H9 (cell line): ENCODE measurements around the gene NRXN2. TPM values are rescaled to one million over a fixed set of nuclear protein-coding genes. Genes with fewer than 3 reads are reported as not detected.

Experiments
- DNase-seq: peaks from one replicate; pipeline ENCODE4 v3.0.0-alpha.2; 2017
- H2AFZ ChIP-seq: one replicate; pipeline ENCODE4 v1.6.1; 2013; ENCODE audit warnings: mild to moderate bottlenecking, low read length, control low read depth, moderate library complexity
- H2AK5ac ChIP-seq: 2 replicates; pipeline ENCODE4 v1.6.1; 2013; ENCODE audit warnings: low read length, control low read depth, mixed read lengths; ENCODE audit not compliant: insufficient read length
- H2BK120ac ChIP-seq: one replicate; pipeline ENCODE4 v1.6.1; 2013; ENCODE audit warnings: low read depth, mild to moderate bottlenecking, low read length, control low read depth, inconsistent platforms; ENCODE audit not compliant: poor library complexity, severe bottlenecking
- H2BK12ac ChIP-seq: 2 replicates; pipeline ENCODE4 v1.6.1; 2013; ENCODE audit warnings: low read length, control low read depth, mixed read lengths, low read depth; ENCODE audit not compliant: insufficient read length
- H2BK15ac ChIP-seq: 2 replicates; pipeline ENCODE4 v1.6.1; 2013; ENCODE audit warnings: low read depth, low read length, control low read depth
- H2BK20ac ChIP-seq: one replicate; pipeline ENCODE4 v1.6.1; 2013; ENCODE audit warnings: low read depth, mild to moderate bottlenecking, low read length, control low read depth, inconsistent platforms; ENCODE audit not compliant: poor library complexity, severe bottlenecking
- H2BK5ac ChIP-seq: 2 replicates; pipeline ENCODE4 v1.6.1; 2013; ENCODE audit warnings: low read length, control low read depth, mixed read lengths; ENCODE audit not compliant: insufficient read length
- H3K14ac ChIP-seq: 2 replicates; pipeline ENCODE4 v1.6.1; 2013; ENCODE audit warnings: low read length, control low read depth; ENCODE audit not compliant: insufficient read depth
- H3K18ac ChIP-seq: 2 replicates; pipeline ENCODE4 v1.6.1; 2013; ENCODE audit warnings: low read depth, mild to moderate bottlenecking, mixed read lengths, low read length, control low read depth; ENCODE audit not compliant: insufficient read length
- H3K23ac ChIP-seq: 2 replicates; pipeline ENCODE4 v1.6.1; 2013; ENCODE audit warnings: low read length, control low read depth, mixed read lengths, low read depth; ENCODE audit not compliant: insufficient read length
- H3K23me2 ChIP-seq: 2 replicates; pipeline ENCODE4 v1.6.1; 2013; ENCODE audit warnings: low read depth, mild to moderate bottlenecking, mixed read lengths, low read length, control low read depth; ENCODE audit not compliant: insufficient read length, poor library complexity, severe bottlenecking
- H3K27ac ChIP-seq: 2 replicates; pipeline ENCODE4 v1.5.1; 2013; ENCODE audit warnings: low read length, control low read depth, mixed read lengths, low read depth; ENCODE audit not compliant: insufficient read length
- H3K27me3 ChIP-seq: 2 replicates; pipeline ENCODE4 v1.6.1; 2013; ENCODE audit warnings: low read length, control low read depth, inconsistent platforms; ENCODE audit not compliant: insufficient read depth
- H3K4ac ChIP-seq: 2 replicates; pipeline ENCODE4 v1.6.1; 2013; ENCODE audit warnings: low read depth, mild to moderate bottlenecking, control low read depth, inconsistent platforms, low read length, moderate library complexity
- H3K4me1 ChIP-seq: 2 replicates; pipeline ENCODE4 v1.6.1; 2013; ENCODE audit warnings: low read length, control low read depth, inconsistent platforms; ENCODE audit not compliant: insufficient read depth
- H3K4me2 ChIP-seq: 2 replicates; pipeline ENCODE4 v1.6.1; 2013; ENCODE audit warnings: low read length, control low read depth, mixed read lengths; ENCODE audit not compliant: insufficient read length, insufficient read depth
- H3K56ac ChIP-seq: 2 replicates; pipeline ENCODE4 v1.6.1; 2013; ENCODE audit warnings: low read depth, mild to moderate bottlenecking, mixed read lengths, low read length, control low read depth; ENCODE audit not compliant: insufficient read length
- H3K79me1 ChIP-seq: 2 replicates; pipeline ENCODE4 v1.6.1; 2013; ENCODE audit warnings: low read depth, mild to moderate bottlenecking, moderate library complexity, low read length, control low read depth, inconsistent platforms; ENCODE audit not compliant: insufficient read depth, poor library complexity, severe bottlenecking
- H3K79me2 ChIP-seq: 2 replicates; pipeline ENCODE4 v1.6.1; 2013; ENCODE audit warnings: low read length, control low read depth, inconsistent platforms; ENCODE audit not compliant: insufficient read depth
- H3K9ac ChIP-seq: 2 replicates; pipeline ENCODE4 v1.6.1; 2013; ENCODE audit warnings: low read length, control low read depth, mixed read lengths; ENCODE audit not compliant: insufficient read length; ENCODE audit errors: extremely low read depth
- H3K9me3 ChIP-seq: one replicate; pipeline ENCODE4 v1.6.1; 2013; ENCODE audit warnings: low read depth, low read length, inconsistent platforms; ENCODE audit not compliant: control insufficient read depth
- H3T11ph ChIP-seq: one replicate; pipeline ENCODE4 v1.6.1; 2013; ENCODE audit warnings: mild to moderate bottlenecking, low read length, control low read depth, inconsistent platforms
- H4K20me1 ChIP-seq: one replicate; pipeline ENCODE4 v1.6.1; 2013; ENCODE audit not compliant: control insufficient read depth, insufficient read length, insufficient read depth
- H4K5ac ChIP-seq: 2 replicates; pipeline ENCODE4 v1.6.1; 2013; ENCODE audit warnings: low read depth, mild to moderate bottlenecking, mixed read lengths, low read length, control low read depth; ENCODE audit not compliant: insufficient read length
- H4K8ac ChIP-seq: replicated peaks from 2 replicates; pipeline ENCODE4 v1.6.1; 2013; ENCODE audit warnings: low read length, control low read depth, mixed read lengths, low read depth; ENCODE audit not compliant: insufficient read length
- H4K91ac ChIP-seq: 2 replicates; pipeline ENCODE4 v1.6.1; 2013; ENCODE audit warnings: low read depth, mild to moderate bottlenecking, moderate library complexity, mixed read lengths, low read length, control low read depth; ENCODE audit not compliant: insufficient read length
- H3K27ac Mint-ChIP-seq, 3 experiments: 2 replicates in 2 of 3; 3 replicates in 1 of 3; pipeline ENCODE4 v1.8.0; 2020 to 2021; ENCODE audit warnings: mixed read lengths in 3 of 3, mild to moderate bottlenecking in 1 of 3, moderate library complexity in 1 of 3
- H3K27me3 Mint-ChIP-seq: 2 replicates; pipeline ENCODE4 v1.8.0; 2021; ENCODE audit warnings: low read depth, mild to moderate bottlenecking, moderate library complexity, mixed read lengths
- H3K36me3 Mint-ChIP-seq, 3 experiments: 2 replicates in 2 of 3; 3 replicates in 1 of 3; pipeline ENCODE4 v1.8.0; 2020 to 2021; ENCODE audit warnings: low read depth in 3 of 3, mixed read lengths in 3 of 3; ENCODE audit not compliant: insufficient read depth in 1 of 3
- H3K4me1 Mint-ChIP-seq, 2 experiments: 2 replicates each; pipeline ENCODE4 v1.8.0; 2020; ENCODE audit warnings: mixed read lengths in 2 of 2
- H3K4me3 Mint-ChIP-seq, 2 experiments: 2 replicates in 1 of 2; 3 replicates in 1 of 2; pipeline ENCODE4 v1.8.0; 2020 to 2021; ENCODE audit warnings: mild to moderate bottlenecking in 2 of 2, mixed read lengths in 2 of 2, moderate library complexity in 1 of 2
- H3K9me3 Mint-ChIP-seq, 2 experiments: 2 replicates in 1 of 2; 3 replicates in 1 of 2; pipeline ENCODE4 v1.8.0; 2020; ENCODE audit warnings: mild to moderate bottlenecking in 2 of 2, mixed read lengths in 2 of 2, moderate library complexity in 1 of 2
- CTCF ChIP-seq: fragments of 200-600 bp; sonication (generic); conservative IDR thresholded peaks from 3 replicates; pipeline ENCODE4 v1.8.0; 2021; ENCODE audit warnings: antibody characterized with exemption, mild to moderate bottlenecking
- WGBS: extraction: QIAGEN DNeasy Blood & Tissue Kit; methylation state at CpG from one replicate; pipeline ENCODE4 v1.1.7; 2013; ENCODE audit warnings: missing lambda C conversion rate, low lambda C conversion rate, mixed read lengths; ENCODE audit not compliant: insufficient read length; ENCODE audit errors: extremely low coverage; 5-methylcytosine and 5-hydroxymethylcytosine counted together
- total RNA-seq: library from RNA; stranded (reverse); gene quantifications from 2 replicates; pipeline ENCODE4 v1.2.1, GENCODE V29; 2021

Gene NRXN2
- total RNA-seq, 1 experiment from 2014 or later = 3.9 TPM

GRCh38 chr11:64763526-64764039, 40.6 kb upstream of the NRXN2 start:
- Histone ChIP-seq H2BK12ac (no peak overlapping the region), H2AK5ac (no peak overlapping the region), H2AFZ (no peak overlapping the region), H3K4ac (no peak overlapping the region), H3K27ac (peak overlapping the region; percentile 64), H2BK20ac (no peak overlapping the region), H4K91ac (no peak overlapping the region), H3K23ac (no peak overlapping the region), H2BK120ac (no peak overlapping the region), H2BK15ac (no peak overlapping the region), H3K27me3 (no peaks in the 10 kb centered on the region), H4K5ac (no peak overlapping the region), H3K56ac (no peak overlapping the region), H3K79me2 (no peaks in the 10 kb centered on the region), H2BK5ac (no peak overlapping the region), H4K20me1 (no peaks in the 10 kb centered on the region), H3K18ac (no peak overlapping the region), H4K8ac (no peak overlapping the region), H3K9ac (no peak overlapping the region), H3K4me2 (no peak overlapping the region), H3K23me2 (no peaks in the 10 kb centered on the region), H3T11ph (no peak overlapping the region), H3K79me1 (peaks cover 3% of the 10 kb centered on the region), H3K14ac (no peak overlapping the region), H3K9me3 (no peaks in the 10 kb centered on the region), H3K4me1 (peaks cover 4% of the 10 kb centered on the region; the same call in 1 of the 2 replicates)
- H3K27me3 Mint-ChIP-seq = no peaks in the 10 kb centered on the region; the same call in 1 of the 2 replicates
- no peak for TF ChIP-seq CTCF
- H3K36me3 Mint-ChIP-seq = peaks cover 35 to 63% (median 51%) of the 10 kb centered on the region in 3 experiments; a peak in 6 of 7 replicates
- no peaks in the 10 kb centered on the region; a peak in 1 of 5 replicates for H3K9me3 Mint-ChIP-seq
- no CpG with 5 or more reads among the region's 6 CpGs for WGBS
- peak overlapping the region; percentile 48 to 67; a peak in 3 of 5 replicates for H3K4me3 Mint-ChIP-seq
- H3K4me1 Mint-ChIP-seq = peaks cover 78 to 96% of the 10 kb centered on the region in 2 experiments
- no peak for DNase-seq
- H3K27ac Mint-ChIP-seq = peak overlapping the region; percentile 97 to 99 (median 98)
